ENCODE measurements around the gene YTHDF1.
"Not testable (repeated sequence)": the region's sequence is repeated elsewhere in the genome, so short reads cannot be mapped to it uniquely, and the experiment has no call there.

The YTHDF1 gene

GRCh38 chr20:63169681-63170080 is 46.2 kb downstream of the YTHDF1 start:
- DNase-seq (ENCODE audit: low spot score): no peak

- no peak for DNase-seq (ENCODE audit: low spot score)
Observed at GRCh38 chr20:63168861-63169260, 47.1 kb downstream of the YTHDF1 start.

DNA sequence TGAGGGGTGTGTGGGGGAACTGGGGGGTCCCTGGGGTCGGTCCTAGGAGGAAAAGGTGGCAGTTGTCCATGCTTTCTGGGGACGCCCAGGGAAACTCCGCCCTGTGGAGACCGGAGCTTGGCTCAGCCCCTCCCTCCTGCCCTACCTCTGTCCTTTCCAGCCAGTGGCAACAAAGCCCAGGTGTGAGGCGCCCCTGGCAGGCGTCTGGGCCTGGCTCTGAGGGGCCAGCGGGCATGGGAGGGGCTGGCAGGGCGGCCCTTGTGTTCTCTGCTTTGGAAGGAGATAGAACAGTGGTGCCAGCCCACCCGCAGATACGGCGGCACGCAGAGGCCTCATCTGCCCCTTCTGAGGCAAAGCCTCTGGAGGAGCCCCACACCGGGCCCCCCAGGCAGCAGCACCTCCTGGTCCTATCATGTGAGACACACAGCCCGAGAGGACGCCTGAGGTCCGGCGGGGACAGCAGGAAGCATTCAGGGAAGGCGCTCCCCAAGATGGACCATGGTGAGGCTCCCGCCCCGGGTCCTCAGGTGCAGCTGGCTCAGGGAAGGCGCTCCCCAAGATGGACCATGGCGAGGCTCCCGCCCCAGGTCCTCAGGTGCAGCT is 47.9 kb downstream of the YTHDF1 start:
- DNase-seq (ENCODE audit: low spot score): no peak

- no peak for DNase-seq (ENCODE audit: low spot score)
Observed at GRCh38 chr20:63167026-63167917, 48.7 kb downstream of the YTHDF1 start.

DNA sequence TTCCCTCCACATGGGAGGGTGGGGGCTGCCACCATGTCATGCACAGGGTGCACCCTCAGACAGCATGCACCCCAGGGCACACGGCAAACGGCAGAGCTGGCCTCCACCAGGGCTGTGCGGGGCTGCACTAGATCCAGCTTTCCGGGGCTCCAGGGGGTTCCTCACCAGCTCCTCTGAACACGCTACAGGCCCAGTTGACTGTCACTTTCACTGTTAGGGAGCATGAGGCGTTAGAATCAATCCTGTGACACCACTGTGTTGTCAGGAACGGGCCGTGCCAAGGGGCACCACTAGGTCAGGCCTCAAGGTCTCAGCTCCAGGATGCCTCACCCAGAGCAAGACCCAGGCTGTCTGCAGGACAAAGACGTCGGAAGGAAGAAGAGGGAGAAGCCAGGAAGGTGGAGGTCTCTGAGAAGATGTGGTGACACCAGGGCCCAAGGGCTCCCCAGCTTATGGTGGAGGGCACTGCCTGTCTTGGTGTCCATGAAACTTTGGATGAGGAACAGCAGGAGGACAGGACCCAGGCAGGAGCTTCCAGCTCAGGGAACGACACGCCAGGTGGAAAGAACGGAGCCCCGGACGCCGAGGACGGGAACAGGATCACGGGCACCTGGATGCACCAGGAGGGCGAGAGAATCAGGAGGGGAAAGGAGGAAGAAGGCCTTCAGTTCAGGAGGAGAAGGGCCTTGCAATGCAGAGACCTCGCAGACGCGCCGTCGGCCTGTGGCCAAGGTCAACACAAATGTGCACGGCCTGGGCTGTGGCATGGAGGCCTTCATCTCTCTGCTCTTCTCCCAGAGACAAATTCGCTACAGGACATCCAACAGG is 49.5 kb downstream of the YTHDF1 start:
- no peak for DNase-seq (ENCODE audit: low spot score)

GRCh38 chr20:63165356-63166192 is 50.4 kb downstream of the YTHDF1 start:
- no peak for DNase-seq (ENCODE audit: low spot score)

DNA sequence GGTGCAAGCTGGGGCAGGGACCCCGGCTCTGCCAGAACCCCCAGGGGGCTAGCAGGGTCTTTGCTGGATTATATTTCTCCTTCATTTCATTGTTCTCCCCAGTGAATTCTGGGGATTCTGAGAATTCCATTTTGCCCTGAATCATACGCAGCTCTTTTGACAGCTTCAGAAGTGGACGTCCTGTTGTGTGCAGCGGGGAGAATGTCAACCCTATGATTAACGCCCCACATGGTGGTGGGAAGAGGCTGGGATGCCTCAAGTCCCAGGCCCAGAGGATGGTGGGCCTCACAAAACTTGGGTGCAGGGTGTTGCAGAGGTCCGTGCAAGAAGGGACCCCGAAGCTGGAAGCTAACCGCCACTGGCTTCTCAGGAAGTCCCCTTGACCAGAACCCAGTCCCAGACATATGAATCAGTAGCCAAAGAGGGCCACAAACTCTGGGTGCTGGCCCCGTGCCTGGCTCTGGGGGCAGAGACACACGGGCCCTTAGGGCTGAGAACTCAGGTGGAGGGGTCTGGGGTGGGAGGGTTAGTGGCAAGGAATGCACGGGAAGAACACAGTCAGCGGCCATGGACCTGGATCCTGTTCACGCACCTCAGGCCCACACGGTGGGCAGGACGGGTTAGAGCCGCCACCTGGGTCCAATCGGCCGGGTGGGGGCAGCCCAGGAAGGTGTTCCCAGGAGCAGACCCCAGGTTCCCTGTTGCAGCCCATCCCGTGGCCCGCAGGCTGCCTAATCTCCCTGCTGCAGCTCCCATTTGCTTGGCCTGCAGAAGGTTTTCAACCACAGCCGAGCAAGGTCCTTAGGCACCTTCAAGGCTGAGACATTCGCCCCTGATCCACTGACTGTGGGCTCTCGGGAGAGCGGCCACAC is 51.2 kb downstream of the YTHDF1 start:
- no peak for DNase-seq (ENCODE audit: low spot score)

GRCh38 chr20:63163596-63164483 is 52.1 kb downstream of the YTHDF1 start:
- no peak for DNase-seq (ENCODE audit: low spot score)

DNA sequence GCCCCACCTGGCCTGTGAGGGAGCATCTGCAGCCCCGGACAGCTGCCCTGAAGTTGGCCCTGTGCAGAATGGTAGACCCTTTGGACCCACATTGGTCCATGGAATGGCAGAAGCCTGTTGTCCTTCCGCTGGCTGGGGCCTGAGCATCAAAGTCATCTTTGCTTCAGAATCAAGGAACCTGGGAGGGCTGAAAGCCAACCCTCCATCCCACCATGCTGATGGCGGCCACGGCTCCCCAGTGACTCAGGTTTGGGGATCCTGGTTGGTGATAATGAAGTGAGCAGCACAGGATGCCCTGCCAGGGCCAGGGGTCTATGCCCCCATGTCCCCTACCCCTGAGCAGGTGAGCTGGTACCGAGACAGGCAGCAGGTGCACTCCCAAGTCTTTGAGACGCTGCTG is 52.8 kb downstream of the YTHDF1 start:
- no peak for DNase-seq (ENCODE audit: low spot score)

- DNase-seq (ENCODE audit: low spot score): no peak
Observed at GRCh38 chr20:63162206-63162795, 53.6 kb downstream of the YTHDF1 start.

DNA sequence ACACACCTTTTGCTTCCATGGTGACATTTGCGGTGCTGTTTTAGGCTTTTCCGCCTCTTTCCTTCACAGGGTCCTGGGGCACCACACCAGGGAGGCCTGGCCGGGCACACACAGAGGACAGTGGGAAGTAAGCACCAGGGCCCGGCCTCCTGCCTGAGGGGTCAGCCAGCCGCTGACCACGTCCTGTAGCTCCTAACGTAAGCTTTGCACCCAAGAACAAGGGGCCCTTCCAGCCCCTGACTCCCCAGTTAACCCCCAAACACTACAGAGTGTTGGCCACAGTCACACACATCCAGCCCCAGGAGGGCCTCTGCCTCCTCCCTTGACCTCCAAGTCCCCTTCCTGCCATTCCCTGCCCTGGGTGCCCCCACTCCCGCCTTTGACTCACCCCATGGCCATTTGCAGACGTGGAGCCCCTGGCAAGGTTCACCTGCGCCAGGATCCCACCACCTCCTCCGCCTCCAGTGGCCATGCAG is 54.7 kb downstream of the YTHDF1 start:
- no peak for DNase-seq (ENCODE audit: low spot score)

- DNase-seq (ENCODE audit: low spot score): no peak
Observed at GRCh38 chr20:63160641-63161175, 55.2 kb downstream of the YTHDF1 start.

- no peak for DNase-seq (ENCODE audit: low spot score)
Observed at GRCh38 chr20:63159826-63160640, 55.9 kb downstream of the YTHDF1 start.

DNA sequence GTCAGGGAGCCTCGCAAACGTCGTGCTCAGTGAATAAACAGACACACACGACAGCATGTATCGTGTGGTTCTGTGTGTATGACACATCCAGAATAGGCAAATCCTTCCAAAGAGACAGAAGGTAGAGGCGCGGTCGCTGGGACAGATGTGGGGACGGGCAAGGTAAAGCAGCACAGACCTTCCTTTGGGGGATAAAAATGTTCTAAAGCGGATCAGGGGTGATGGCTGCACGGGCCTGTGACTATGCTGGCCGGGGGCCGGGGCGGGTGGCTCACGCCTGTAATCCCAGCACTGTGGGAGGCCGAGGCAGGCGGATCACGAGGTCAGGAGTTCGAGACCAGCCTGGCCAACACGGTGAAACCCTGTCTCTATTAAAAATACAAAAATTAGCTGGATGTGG is 56.7 kb downstream of the YTHDF1 start:
- DNase-seq (ENCODE audit: low spot score): not testable (repeated sequence)

GRCh38 chr20:63158845-63159244 is 57.1 kb downstream of the YTHDF1 start:
- DNase-seq (ENCODE audit: low spot score): no peak

- DNase-seq (ENCODE audit: low spot score): no peak
Observed at GRCh38 chr20:63158352-63158751, 57.6 kb downstream of the YTHDF1 start.

DNA sequence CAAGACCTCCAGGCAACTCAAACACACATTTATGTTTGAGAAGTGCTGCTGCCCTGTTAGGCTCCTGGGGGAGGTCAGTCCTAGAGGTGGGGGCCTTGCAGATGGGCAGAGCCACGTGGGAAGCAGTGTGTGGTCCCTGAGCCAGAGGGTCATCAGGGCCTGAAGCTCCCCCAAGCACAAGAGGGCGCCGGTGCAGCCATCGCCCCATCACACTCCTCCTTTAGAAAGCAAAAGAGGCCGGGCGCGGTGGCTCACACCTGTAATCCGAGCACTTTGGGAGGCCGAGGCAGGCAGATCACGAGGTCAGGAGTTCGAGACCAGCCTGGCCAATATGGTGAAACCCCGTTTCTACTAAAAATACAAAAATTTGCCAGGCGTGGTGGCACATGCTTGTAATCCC is 58.5 kb downstream of the YTHDF1 start:
- not testable (repeated sequence) for DNase-seq (ENCODE audit: low spot score)

- no peak for DNase-seq (ENCODE audit: low spot score)
Observed at GRCh38 chr20:63156221-63156671, 59.7 kb downstream of the YTHDF1 start.
